Measurements from ENCODE around the gene FOSL1.
A peak's percentile ranks its signal among the peaks of the same experiment; 100 is the strongest.

Gene FOSL1

DNA sequence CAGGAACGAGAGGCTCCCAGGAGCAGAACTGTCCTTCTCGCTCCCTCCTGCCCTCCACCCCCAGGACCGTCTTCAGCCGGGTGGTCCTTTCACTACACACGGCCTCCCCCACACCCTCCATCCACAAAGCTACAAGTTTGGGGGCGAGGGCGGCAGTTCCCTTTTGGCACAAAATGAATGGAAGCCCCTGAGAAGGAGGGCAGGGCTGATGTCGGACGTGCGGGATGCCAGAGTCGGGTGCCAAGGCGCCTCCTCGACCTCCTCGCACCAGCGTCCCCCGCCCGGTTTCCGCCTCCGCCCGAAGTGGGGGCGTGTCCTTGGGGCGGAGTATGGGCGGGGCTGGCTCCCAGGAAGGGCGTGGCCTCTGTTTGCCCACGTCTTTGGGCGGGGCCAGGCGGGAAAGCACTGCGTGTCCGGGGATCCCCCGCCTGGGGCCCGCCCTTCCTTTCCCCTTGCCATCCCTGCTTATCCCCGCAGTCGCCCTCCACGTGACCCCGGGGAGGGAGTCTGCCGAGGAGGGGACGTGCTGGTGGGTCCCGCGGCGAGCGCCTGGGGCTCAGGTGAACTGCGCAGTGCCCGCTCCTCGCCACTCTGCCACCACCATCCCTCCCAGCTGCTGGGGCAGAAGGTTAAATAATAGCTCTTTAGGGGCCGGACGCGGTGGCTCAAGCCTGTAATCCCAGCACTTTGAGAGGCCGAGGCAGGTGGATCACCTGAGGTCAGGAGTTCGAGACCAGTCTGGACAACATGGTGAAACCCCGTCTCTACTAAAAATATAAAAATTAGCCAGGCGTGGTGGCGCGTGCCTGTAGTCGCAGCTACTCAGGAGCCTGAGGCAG is 26.7 kb downstream of the FOSL1 start:
- TF ChIP-seq, protein P1, sequence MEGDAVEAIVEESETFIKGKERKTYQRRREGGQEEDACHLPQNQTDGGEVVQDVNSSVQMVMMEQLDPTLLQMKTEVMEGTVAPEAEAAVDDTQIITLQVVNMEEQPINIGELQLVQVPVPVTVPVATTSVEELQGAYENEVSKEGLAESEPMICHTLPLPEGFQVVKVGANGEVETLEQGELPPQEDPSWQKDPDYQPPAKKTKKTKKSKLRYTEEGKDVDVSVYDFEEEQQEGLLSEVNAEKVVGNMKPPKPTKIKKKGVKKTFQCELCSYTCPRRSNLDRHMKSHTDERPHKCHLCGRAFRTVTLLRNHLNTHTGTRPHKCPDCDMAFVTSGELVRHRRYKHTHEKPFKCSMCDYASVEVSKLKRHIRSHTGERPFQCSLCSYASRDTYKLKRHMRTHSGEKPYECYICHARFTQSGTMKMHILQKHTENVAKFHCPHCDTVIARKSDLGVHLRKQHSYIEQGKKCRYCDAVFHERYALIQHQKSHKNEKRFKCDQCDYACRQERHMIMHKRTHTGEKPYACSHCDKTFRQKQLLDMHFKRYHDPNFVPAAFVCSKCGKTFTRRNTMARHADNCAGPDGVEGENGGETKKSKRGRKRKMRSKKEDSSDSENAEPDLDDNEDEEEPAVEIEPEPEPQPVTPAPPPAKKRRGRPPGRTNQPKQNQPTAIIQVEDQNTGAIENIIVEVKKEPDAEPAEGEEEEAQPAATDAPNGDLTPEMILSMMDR (IDR thresholded peaks at IDR 0.05; ENCODE audit: insufficient read depth, low read length, missing control alignments): no peak
- ChIA-PET POLR2A (interaction anchor here (1.0 to 2.1 kb wide), 8 partner anchors 9 to 129 kb away, joined by 3 to 12 read pairs (median 4); partner anchors contain the start of genes BANF1, CFL1, FIBP and MUS81), CTCF (interaction anchor here (1.0 to 33.3 kb wide), 7 partner anchors 12 to 195 kb away, joined by 3 to 1090 read pairs (median 5); partner anchors contain the start of genes CCDC85B, FIBP, MUS81 and SART1)
- DNase-seq (ENCODE audit: low read depth, low spot score): no peak
- H3K4me3 ChIP-seq (ENCODE audit: low read depth, low read length): peak overlapping the region; percentile 80

DNA sequence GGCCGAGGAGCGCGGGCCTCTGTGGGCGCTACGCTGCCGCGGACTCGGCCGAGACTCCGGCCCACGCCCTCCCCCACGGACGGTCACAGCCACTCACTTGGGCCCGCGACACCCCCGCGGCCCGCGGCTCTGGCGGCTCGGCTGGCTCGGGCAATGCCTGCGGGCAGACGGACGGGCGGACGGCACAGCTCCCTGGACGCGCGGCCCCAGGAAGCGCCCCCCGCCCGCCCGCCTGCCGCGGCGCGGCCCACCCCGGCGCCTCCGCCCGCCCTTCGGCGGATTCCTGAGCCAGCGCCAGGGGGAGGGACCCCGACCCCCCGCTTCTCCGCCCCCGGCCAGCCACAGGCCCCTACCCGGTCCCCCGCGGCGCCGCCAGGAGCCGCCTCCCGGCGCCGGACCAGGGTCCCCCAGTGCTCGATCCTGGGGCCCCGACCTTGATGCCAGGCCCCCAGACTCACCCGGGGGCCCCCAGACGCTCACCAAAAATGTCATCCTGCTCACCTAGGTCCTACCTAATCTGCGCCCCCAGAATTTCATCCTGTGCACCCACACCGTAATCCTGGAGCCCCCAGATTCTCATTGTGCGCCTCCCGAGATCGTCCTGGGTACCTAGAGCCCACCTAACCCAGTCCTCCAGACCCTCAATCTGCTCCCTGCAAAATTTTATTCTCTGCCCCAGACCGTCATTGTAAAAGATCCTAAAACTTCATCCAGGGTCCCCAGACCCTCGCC is 27.4 kb downstream of the FOSL1 start, which contains the start of gene EFEMP2:
Gene EFEMP2 (minus strand): TSS at position 215 of the 732 bp plus-strand sequence. CDS start 446 bp downstream, outside the sequence.
- no peak for DNase-seq (ENCODE audit: low read depth, low spot score)
- POLR2A ChIA-PET: interaction anchor here (0.9 to 6.8 kb wide), 11 partner anchors 9 to 130 kb away, joined by 3 to 103 read pairs (median 4); partner anchors contain the start of genes BANF1, CFL1, FIBP and MUS81
- TF ChIP-seq, protein P1 (IDR thresholded peaks at IDR 0.05; ENCODE audit: insufficient read depth, low read length, missing control alignments): no peak

DNA sequence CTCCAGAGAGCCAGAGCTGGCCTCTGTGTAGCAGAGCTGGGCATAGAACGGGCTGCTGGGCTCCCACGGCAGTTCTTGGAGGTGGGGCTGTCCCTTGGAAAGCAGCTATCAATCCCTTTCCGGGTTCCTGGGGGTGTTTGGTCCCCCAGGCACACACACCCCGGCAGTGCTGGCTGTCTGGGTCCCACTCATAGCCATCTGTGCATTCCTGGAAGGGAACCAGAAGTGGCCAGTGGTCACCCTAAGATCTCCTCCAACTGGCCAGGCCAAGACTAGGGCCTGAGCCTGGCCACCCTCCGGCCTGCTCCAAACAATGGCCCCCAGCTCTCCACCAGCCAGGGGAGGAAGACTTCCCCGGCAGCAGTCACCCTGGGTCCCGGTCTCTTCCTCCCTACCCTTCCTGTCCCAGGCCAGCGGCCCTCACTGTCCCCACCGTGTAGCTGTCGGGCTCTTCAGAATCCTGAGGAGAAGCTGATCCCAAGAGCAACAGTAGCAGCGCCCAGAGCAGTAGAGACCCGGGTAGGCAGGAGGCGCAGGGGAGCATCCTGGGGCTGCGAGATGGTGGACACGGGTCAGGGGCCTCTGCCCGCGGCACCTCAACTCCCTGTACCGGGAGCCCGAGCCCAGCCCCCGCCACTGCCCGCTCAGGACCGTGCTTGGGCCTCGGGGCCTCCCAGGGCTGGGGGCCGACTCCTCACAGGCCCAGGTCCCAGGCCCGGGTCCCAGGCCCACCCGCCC is 28.2 kb downstream of the FOSL1 start:
- CTCF ChIA-PET: interaction anchor here (0.9 to 33.3 kb wide), 9 partner anchors 11 to 230 kb away, joined by 3 to 1090 read pairs (median 5); partner anchors contain the start of genes CCDC85B, FIBP, KAT5 and MUS81
- TF ChIP-seq, protein P1 (IDR thresholded peaks at IDR 0.05; ENCODE audit: insufficient read depth, low read length, missing control alignments): peak; percentile 40
- H3K4me3 ChIP-seq (ENCODE audit: low read depth, low read length): peak overlapping the region; percentile 80
- POLR2A ChIA-PET: interaction anchor here (0.9 to 6.8 kb wide), 15 partner anchors 9 to 131 kb away, joined by 3 to 103 read pairs (median 4); partner anchors contain the start of genes BANF1, CFL1, FIBP and MUS81
- DNase-seq (ENCODE audit: low read depth, low spot score): no peak

More for the DNA sequence above, 27.4 kb downstream of the FOSL1 start, which contains the start of gene EFEMP2:
- CTCF ChIA-PET: interaction anchor here (1.3 to 33.3 kb wide), 6 partner anchors 12 to 167 kb away, joined by 3 to 1090 read pairs (median 90); partner anchors contain the start of genes CCDC85B, FIBP, KAT5 and MUS81
- H3K4me3 ChIP-seq (ENCODE audit: low read depth, low read length): peak within 1 kb of the TSS; percentile 80

DNA sequence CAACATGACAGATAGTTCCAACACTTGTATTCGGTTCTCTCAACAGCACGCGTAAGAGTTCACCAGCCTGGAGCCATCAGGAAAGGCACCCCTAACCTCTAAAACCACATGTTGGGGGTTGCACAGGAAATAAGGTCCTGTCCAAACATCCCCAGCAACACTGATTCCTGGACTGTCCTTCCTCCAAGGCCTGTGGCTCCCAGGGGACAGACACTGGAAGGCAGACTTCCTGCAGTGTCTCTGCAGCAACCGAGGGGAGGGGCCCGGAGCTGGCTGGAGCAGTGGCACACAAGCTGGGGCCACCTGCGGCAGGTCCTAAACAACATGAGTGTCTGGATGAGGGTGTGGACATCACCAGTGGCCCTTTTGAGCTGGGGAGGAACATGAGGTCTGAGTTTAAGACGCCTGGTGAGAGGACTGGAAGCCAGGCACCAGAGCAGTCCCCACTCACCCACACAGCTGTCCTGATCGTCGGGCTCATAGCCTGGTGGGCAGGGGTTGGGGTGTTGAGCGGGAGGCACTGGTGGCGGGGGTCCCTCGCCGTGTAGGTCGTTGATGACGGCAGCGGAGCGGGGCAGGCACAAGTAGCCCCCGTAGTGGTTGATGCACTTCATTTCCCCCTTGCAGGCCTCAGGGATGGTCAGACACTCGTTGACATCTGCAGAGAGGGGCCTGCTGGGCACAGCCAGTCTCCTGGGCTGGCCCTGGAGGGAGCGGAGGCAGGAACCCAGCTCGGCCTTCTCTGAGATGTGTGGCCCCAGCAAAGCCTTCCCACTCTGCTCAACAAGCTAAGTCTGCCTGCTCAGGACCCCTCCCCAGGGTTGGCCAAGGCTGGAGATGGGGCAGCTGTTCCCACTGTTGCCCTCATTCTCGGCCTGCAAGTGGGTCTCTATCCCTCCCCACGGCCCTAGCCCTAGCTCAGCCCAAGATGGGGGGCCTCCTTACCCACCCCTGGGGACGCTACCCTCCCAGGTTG is 29.2 kb downstream of the FOSL1 start:
- TF ChIP-seq, protein P1 (IDR thresholded peaks at IDR 0.05; ENCODE audit: insufficient read depth, low read length, missing control alignments): no peak
- no peak for DNase-seq (ENCODE audit: low read depth, low spot score)
- ChIA-PET CTCF (interaction anchor here (0.8 to 33.3 kb wide), 12 partner anchors 8 to 229 kb away, joined by 3 to 1090 read pairs (median 4); partner anchors contain the start of genes CCDC85B, FIBP, KAT5 and MUS81), POLR2A (interaction anchor here (0.6 to 6.8 kb wide), 15 partner anchors 8 to 45 kb away, joined by 3 to 103 read pairs (median 4); partner anchors contain the start of genes CCDC85B, CFL1, FIBP and MUS81)
- H3K4me3 ChIP-seq (ENCODE audit: low read depth, low read length): peak overlapping the region; percentile 80
